Heart right ventricle (tissue), 16 donors: ENCODE data around the gene OMP. TPM values are rescaled to one million over a fixed set of nuclear protein-coding genes. Genes with fewer than 3 reads are reported as not detected.
A peak's percentile ranks its signal among the peaks of the same experiment; 100 is the strongest.

Experiments
- ATAC-seq, 8 donors: fragments of 200-7000 bp; cut with Tn5 transposase; one replicate each; pipeline ENCODE4 v1.9.1; 2020; ENCODE audit warnings: mild to moderate bottlenecking in 8 of 8, moderate library complexity in 8 of 8, moderate number of reproducible peaks in 1 of 8
- DNase-seq, 2 donors: peaks; one replicate each; pipeline ENCODE4 v3.0.0-alpha.2; 2020
- H3K27ac ChIP-seq, 10 donors: fragments of 200-600 bp; sonication (generic) in 2 of 10; one replicate each; pipeline versions ENCODE4 v1.5.0 to v1.8.0; 2020 to 2022; ENCODE audit warnings: mild to moderate bottlenecking in 3 of 10
- H3K27me3 ChIP-seq, 7 donors: fragments of 200-600 bp; one replicate each; pipeline ENCODE4 v1.8.0; 2021 to 2022; ENCODE audit warnings: mild to moderate bottlenecking in 2 of 7
- H3K36me3 ChIP-seq, 9 donors: fragments of 200-600 bp; sonication (generic) in 1 of 9; one replicate each; pipeline versions ENCODE4 v1.5.0 to v1.8.0; 2020 to 2022; ENCODE audit warnings: mild to moderate bottlenecking in 2 of 9
- H3K4me1 ChIP-seq, 9 donors: fragments of 200-600 bp; sonication (generic) in 1 of 9; one replicate each; pipeline versions ENCODE4 v1.5.0 to v1.8.0; 2020 to 2022; ENCODE audit warnings: mild to moderate bottlenecking in 4 of 9
- H3K4me3 ChIP-seq, 10 donors: fragments of 200-600 bp; sonication (generic) in 2 of 10; one replicate each; pipeline versions ENCODE4 v1.5.0 to v1.8.0; 2020 to 2022; ENCODE audit warnings: mild to moderate bottlenecking in 7 of 10, moderate library complexity in 2 of 10
- H3K9me3 ChIP-seq, 11 donors: fragments of 200-600 bp in 10 of 11; sonication (generic) in 2 of 11; one replicate each; pipeline versions ENCODE4 v1.5.0 to v1.8.0; 2013 to 2022; ENCODE audit warnings: mild to moderate bottlenecking in 2 of 11, control low read depth in 1 of 11, moderate library complexity in 1 of 11
- CTCF ChIP-seq, 9 donors: fragments of 200-600 bp; sonication (generic) in 2 of 9; IDR thresholded peaks; one replicate each; pipeline versions ENCODE4 v1.5.0 to v1.8.0; 2021 to 2022; ENCODE audit warnings: antibody characterized with exemption in 9 of 9, mild to moderate bottlenecking in 5 of 9, moderate library complexity in 1 of 9
- WGBS, 2 donors: extraction: QIAGEN DNeasy Blood & Tissue Kit; methylation state at CpG; one replicate each; pipeline ENCODE4 v1.1.7; 2013; ENCODE audit warnings: inconsistent platforms in 1 of 2; 5-methylcytosine and 5-hydroxymethylcytosine counted together
- intact Hi-C, 10 donors: fragments of 100-400 bp; cut with DNase I; formaldehyde crosslinking; loops; one replicate each; pipeline versions ENCODE4 v1.11.1 to v1.14.2; 2022
- polyA plus RNA-seq, 2 donors: library from polyadenylated mRNA; stranded (reverse); fragments of 200-250 nt; gene quantifications; one replicate each; pipeline ENCODE4 v1.2.3, GENCODE V29; 2013
- total RNA-seq, 10 donors: library from RNA; stranded (reverse); fragmentation: NEBNext Ultra II Directional in 3 of 10; extraction: Animal tissue kit (Norgen Biotek cat#: 25700) in 3 of 10; gene quantifications; one replicate each; pipeline versions ENCODE4 v1.2.1 to v1.2.4, GENCODE V29; 2021 to 2023
- donor health status: Arrhythmogenic right ventricular cardiomyopathy.
- donor health status: ischemic (EF 13 %, LVEDD 7.1; RV severe dilation, severe dysfunction).
- donor health status: healthy with polysubstance abuse.
- donor health status: DM: no; HTN: yes; CAD: no.
- donor health status: DM: no; HTN: no; CAD: no.
- donor health status: ischemic (EF 25% LVEDD 6.9; RV normal size, moderate dysfunction).
- donor health status: ischemic (EF 25% LVEDD 5.7; RV mildly dilated, moderate dysfunction).
- donor health status: healthy.
- donor health status: DM: yes; HTN: yes; CAD: no.
- donor health status: Ischemic cardiomyopathy.
- donor health status: ischemic (EF 35%, LVEDD 5.7; RV mildly dilated, moderate dysfunction).
- donor health status: nonischemic (EF 11% LVEDD 7.7; RV severe dilation, severe dysfunction).
- donor health status: DM: yes; HTN: yes; CAD: no.
- donor health status: PGD.
- donor health status: ischemic (EF 29% LVEDD 5.4; RV normal size, mild dysfunction).
- donor health status: nonischemic (EF 23%, LVEDD 6.1; RV moderate dilation, normal function).

The OMP gene
- total and polyA plus RNA-seq, 12 donors: 0.58 TPM; not detected in 11

- Histone ChIP-seq H3K27ac (no peak overlapping the region), H3K4me3 (no peak overlapping the region), H3K27me3 (no peaks in the 10 kb centered on the region), H3K4me1 (no peaks in the 10 kb centered on the region), H3K36me3 (peaks cover 0 to 6% (median 0%) of the 10 kb centered on the region in 9 donors), H3K9me3 (no peaks in the 10 kb centered on the region)
- DNase-seq (no peak), ATAC-seq (peak in 1 of 8 donors; percentile 14)
- WGBS, 2 donors: 97 to 98% methylated on average over 14 of the region's 14 CpGs
- intact Hi-C loops: no loop called here
- TF ChIP-seq CTCF (IDR thresholded peaks at IDR 0.05): no peak
Observed at GRCh38 chr11:77100166-77101042, 2.2 kb upstream of the OMP start.

DNA sequence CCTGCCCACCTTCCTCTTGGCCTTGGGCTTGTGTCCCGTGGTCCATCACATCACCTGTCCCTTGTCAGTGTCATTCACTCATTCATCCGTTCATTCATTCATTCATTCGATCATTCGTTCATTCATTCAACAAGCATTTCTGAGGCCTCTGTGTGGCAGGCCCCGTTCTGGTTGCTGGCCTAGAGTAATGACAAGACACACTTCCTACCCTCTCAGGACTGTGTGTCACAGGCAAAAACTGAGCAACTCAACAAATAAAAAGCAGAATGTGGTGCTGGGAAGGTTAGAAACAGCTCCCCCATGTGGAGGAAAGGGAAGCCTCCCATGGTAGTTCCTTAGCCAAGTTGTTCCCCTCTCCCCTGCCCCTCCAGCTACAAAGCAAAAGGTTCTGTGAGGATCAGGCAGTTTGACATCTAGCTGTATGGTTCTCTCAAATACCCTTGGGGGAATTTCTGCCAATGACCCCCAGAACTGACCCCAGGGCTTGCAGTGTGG lies 1.6 kb upstream of the OMP start:
- ATAC-seq (no peak), DNase-seq (no peak)
- H3K27me3 ChIP-seq: no peaks in the 10 kb centered on the region
- peak in 5 of 9 donors; percentile 18 to 43 (median 26) for TF ChIP-seq CTCF (IDR thresholded peaks at IDR 0.05)
- H3K36me3 ChIP-seq: peaks cover 0 to 6% (median 0%) of the 10 kb centered on the region in 9 donors
- no peak overlapping the region for H3K4me3 ChIP-seq
- no peaks in the 10 kb centered on the region for H3K4me1 ChIP-seq
- 92 to 93% methylated on average over 5 of the region's 5 CpGs for WGBS, 2 donors
- intact Hi-C loops: no loop called here
- H3K27ac ChIP-seq: no peak overlapping the region
- H3K9me3 ChIP-seq: no peaks in the 10 kb centered on the region

DNA sequence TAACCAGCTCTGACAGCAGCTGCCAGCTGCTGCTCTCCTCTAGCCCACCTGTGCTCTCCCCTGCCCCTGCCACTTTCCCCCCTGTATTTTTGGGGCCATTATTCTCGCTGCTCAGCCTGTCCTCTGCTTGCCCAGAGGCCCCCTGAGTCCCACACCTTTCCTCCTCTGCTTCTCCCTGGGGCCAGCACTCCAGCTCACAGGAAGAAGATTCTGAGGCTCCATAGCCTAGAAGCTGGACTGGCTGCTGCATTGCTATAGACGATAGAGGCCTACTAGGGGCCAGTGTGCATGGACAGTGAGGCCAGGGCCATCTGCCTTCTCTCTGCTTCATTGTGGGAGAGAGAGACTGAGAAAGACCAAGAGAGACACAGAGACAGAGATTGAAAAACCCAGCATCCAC lies 679 bp downstream of the OMP start:
- Histone ChIP-seq H3K36me3 (peaks cover 0 to 6% (median 0%) of the 10 kb centered on the region in 9 donors), H3K27me3 (no peaks in the 10 kb centered on the region), H3K4me3 (no peak overlapping the region), H3K27ac (no peak overlapping the region), H3K9me3 (no peaks in the 10 kb centered on the region), H3K4me1 (peaks cover 0 to 12% (median 0%) of the 10 kb centered on the region in 9 donors)
- 89 to 92% methylated on average over 2 of the region's 2 CpGs for WGBS, 2 donors
- intact Hi-C loops: no loop called here
- no peak for ATAC-seq
- DNase-seq: no peak
- TF ChIP-seq CTCF (IDR thresholded peaks at IDR 0.05): no peak

GRCh38 chr11:77104727-77105126 lies 2.1 kb downstream of the OMP start:
- intact Hi-C loops: no loop called here
- Histone ChIP-seq H3K27me3 (no peaks in the 10 kb centered on the region), H3K36me3 (peaks cover 0 to 6% (median 0%) of the 10 kb centered on the region in 9 donors), H3K4me1 (peaks cover 0 to 24% (median 0%) of the 10 kb centered on the region in 9 donors), H3K27ac (no peak overlapping the region), H3K9me3 (no peaks in the 10 kb centered on the region), H3K4me3 (no peak overlapping the region)
- TF ChIP-seq CTCF (IDR thresholded peaks at IDR 0.05): no peak
- DNase-seq (no peak), ATAC-seq (no peak)
- 87 to 90% methylated on average over 8 of the region's 8 CpGs for WGBS, 2 donors
